HepG2 (cell line): ENCODE measurements around the gene STX5. TPM values are rescaled to one million over a fixed set of nuclear protein-coding genes. Genes with fewer than 3 reads are reported as not detected.

Experiments
- CEBPG ChIP-seq: IDR thresholded peaks from 2 replicates; pipeline ENCODE4 v1.6.1; 2016
- GFI1 ChIP-seq: sonication (generic); formaldehyde crosslinking; IDR thresholded peaks from 2 replicates; pipeline ENCODE4 v1.5.0; 2020; ENCODE audit warnings: missing genetic modification reagents, mild to moderate bottlenecking, borderline replicate concordance
- HMG20B ChIP-seq: conservative IDR thresholded peaks from 2 replicates; pipeline ENCODE4 v1.6.1; 2016; ENCODE audit warnings: missing genetic modification reagents, missing compliant biosample characterization
- HNRNPL ChIP-seq: fragments of 200-400 bp; formaldehyde crosslinking; IDR thresholded peaks from 2 replicates; pipeline ENCODE4 v1.6.1; 2017; ENCODE audit warnings: mild to moderate bottlenecking, low read depth, low read length
- KDM1A ChIP-seq: IDR thresholded peaks from 2 replicates; pipeline ENCODE4 v1.6.1; 2016; ENCODE audit warnings: missing compliant biosample characterization
- MLXIP ChIP-seq: sonication (generic); formaldehyde crosslinking; IDR thresholded peaks from 2 replicates; pipeline ENCODE4 v1.9.0; 2021; ENCODE audit warnings: missing genetic modification reagents, borderline replicate concordance
- NR2C2 ChIP-seq: sonication (generic); formaldehyde crosslinking; IDR thresholded peaks from 2 replicates; pipeline ENCODE4 v1.4.0; 2020; ENCODE audit warnings: missing genetic modification reagents, mild to moderate bottlenecking, moderate library complexity, borderline replicate concordance
- PHF8 ChIP-seq: sonication (generic); formaldehyde crosslinking; IDR thresholded peaks from 2 replicates; pipeline ENCODE4 v1.5.0; 2020; ENCODE audit warnings: missing genetic modification reagents
- POGZ ChIP-seq: sonication (generic); formaldehyde crosslinking; IDR thresholded peaks from 2 replicates; pipeline ENCODE4 v1.4.0; 2020; ENCODE audit warnings: mild to moderate bottlenecking, missing genetic modification reagents
- TRIM24 ChIP-seq: sonication (generic); formaldehyde crosslinking; IDR thresholded peaks from 2 replicates; pipeline ENCODE4 v1.8.0; 2022; ENCODE audit warnings: mild to moderate bottlenecking, missing genetic modification reagents
- XRCC5 ChIP-seq: fragments of 200-400 bp; formaldehyde crosslinking; optimal IDR thresholded peaks from 2 replicates; pipeline ENCODE3; 2017; ENCODE audit warnings: mild to moderate bottlenecking, low read length
- ZBTB1 ChIP-seq: sonication (generic); formaldehyde crosslinking; IDR thresholded peaks from 2 replicates; pipeline ENCODE4 v1.4.0; 2020; ENCODE audit warnings: missing genetic modification reagents, borderline replicate concordance
- ZFP91 ChIP-seq: sonication (generic); formaldehyde crosslinking; IDR thresholded peaks from 2 replicates; pipeline ENCODE4 v1.9.0; 2022; ENCODE audit warnings: missing genetic modification reagents, mild to moderate bottlenecking, borderline replicate concordance
- ZNF232 ChIP-seq: sonication (generic); formaldehyde crosslinking; IDR thresholded peaks from 2 replicates; pipeline ENCODE4 v1.4.0; 2020; ENCODE audit warnings: missing genetic modification reagents, borderline replicate concordance
- ZNF253 ChIP-seq: sonication (generic); formaldehyde crosslinking; IDR thresholded peaks from 2 replicates; pipeline ENCODE4 v1.8.0; 2022; ENCODE audit warnings: mild to moderate bottlenecking, missing genetic modification reagents, borderline replicate concordance
- ZNF30 ChIP-seq: sonication (generic); formaldehyde crosslinking; IDR thresholded peaks from 2 replicates; pipeline ENCODE4 v1.5.0; 2020; ENCODE audit warnings: mild to moderate bottlenecking, missing genetic modification reagents
- ZNF598 ChIP-seq: sonication (generic); formaldehyde crosslinking; IDR thresholded peaks from 2 replicates; pipeline ENCODE4 v1.5.1; 2020; ENCODE audit warnings: mild to moderate bottlenecking, missing genetic modification reagents, borderline replicate concordance
- ZNF761 ChIP-seq: sonication (generic); formaldehyde crosslinking; conservative IDR thresholded peaks from 2 replicates; pipeline ENCODE4 v1.4.0; 2020; ENCODE audit warnings: mild to moderate bottlenecking, missing genetic modification reagents
- ZNF850 ChIP-seq: sonication (generic); formaldehyde crosslinking; conservative IDR thresholded peaks from 2 replicates; pipeline ENCODE4 v1.9.0; 2021; ENCODE audit warnings: mild to moderate bottlenecking, missing genetic modification reagents
- polyA plus RNA-seq, 8 experiments: library from polyadenylated mRNA; depleted of rRNA in 3 of 8; stranded (reverse) in 7 of 8; unstranded in 1 of 8; fragments of >200 nt; fragmentation: Illumina TruSeq in 4 of 8; extraction: Trizol in 4 of 8; gene quantifications; 2 replicates each; pipeline versions ENCODE4 v1.2.1 to v1.2.3, GENCODE V29; 2011 to 2016; ENCODE audit warnings: low read depth in 4 of 8, missing spikeins in 1 of 8, mixed read lengths in 1 of 8; ENCODE audit not compliant: insufficient read depth in 1 of 8
- total RNA-seq, 5 experiments: library from RNA; depleted of rRNA; stranded (reverse); fragments of >200 nt; fragmentation: Illumina TruSeq; extraction: Trizol; gene quantifications; 2 replicates each; pipeline ENCODE4 v1.2.3, GENCODE V29; 2016; ENCODE audit warnings: low read depth in 1 of 5
- TF ChIP-seq, protein P1 (sequence below): sonication (generic); formaldehyde crosslinking; IDR thresholded peaks from 2 replicates; pipeline ENCODE4 v1.4.0; 2020; ENCODE audit warnings: mild to moderate bottlenecking, missing genetic modification reagents, borderline replicate concordance

Gene STX5
- total and polyA plus RNA-seq, 2 of the 13 experiments (the other 11 are each of a cell fraction or from before 2014, with no cell fraction given) = 26.9 to 30.0 TPM

GRCh38 chr11:62841361-62842170 is 9.7 kb upstream of the STX5 start (continued):
- TF ChIP-seq NR2C2 (CRISPR knock-in tag) (peak; percentile 69; the same call in 1 of the 2 replicates), POGZ (no peak), CEBPG (CRISPR knock-in tag) (peak; percentile 77), ZNF850 (no peak), ZNF30 (CRISPR knock-in tag) (no peak), ZFP91 (no peak; the same call in 1 of the 2 replicates), KDM1A (CRISPR knock-in tag) (no peak), ZBTB1 (CRISPR knock-in tag) (no peak; the same call in 1 of the 2 replicates), ZNF598 (CRISPR knock-in tag) (no peak), HNRNPL (no peak), XRCC5 (no peak), ZNF761 (CRISPR knock-in tag) (0 out of 2 replicates have a peak, but pooled peaks have one; percentile 34), HMG20B (CRISPR knock-in tag) (peak; percentile 93), ZNF253 (CRISPR knock-in tag) (no peak), PHF8 (peak; percentile 58), GFI1 (CRISPR knock-in tag) (peak; percentile 50; the same call in 1 of the 2 replicates), TRIM24 (CRISPR knock-in tag) (no peak), MLXIP (CRISPR knock-in tag) (peak; percentile 89; the same call in 1 of the 2 replicates), ZNF232 (peak; percentile 93)
- TF ChIP-seq, protein P1, sequence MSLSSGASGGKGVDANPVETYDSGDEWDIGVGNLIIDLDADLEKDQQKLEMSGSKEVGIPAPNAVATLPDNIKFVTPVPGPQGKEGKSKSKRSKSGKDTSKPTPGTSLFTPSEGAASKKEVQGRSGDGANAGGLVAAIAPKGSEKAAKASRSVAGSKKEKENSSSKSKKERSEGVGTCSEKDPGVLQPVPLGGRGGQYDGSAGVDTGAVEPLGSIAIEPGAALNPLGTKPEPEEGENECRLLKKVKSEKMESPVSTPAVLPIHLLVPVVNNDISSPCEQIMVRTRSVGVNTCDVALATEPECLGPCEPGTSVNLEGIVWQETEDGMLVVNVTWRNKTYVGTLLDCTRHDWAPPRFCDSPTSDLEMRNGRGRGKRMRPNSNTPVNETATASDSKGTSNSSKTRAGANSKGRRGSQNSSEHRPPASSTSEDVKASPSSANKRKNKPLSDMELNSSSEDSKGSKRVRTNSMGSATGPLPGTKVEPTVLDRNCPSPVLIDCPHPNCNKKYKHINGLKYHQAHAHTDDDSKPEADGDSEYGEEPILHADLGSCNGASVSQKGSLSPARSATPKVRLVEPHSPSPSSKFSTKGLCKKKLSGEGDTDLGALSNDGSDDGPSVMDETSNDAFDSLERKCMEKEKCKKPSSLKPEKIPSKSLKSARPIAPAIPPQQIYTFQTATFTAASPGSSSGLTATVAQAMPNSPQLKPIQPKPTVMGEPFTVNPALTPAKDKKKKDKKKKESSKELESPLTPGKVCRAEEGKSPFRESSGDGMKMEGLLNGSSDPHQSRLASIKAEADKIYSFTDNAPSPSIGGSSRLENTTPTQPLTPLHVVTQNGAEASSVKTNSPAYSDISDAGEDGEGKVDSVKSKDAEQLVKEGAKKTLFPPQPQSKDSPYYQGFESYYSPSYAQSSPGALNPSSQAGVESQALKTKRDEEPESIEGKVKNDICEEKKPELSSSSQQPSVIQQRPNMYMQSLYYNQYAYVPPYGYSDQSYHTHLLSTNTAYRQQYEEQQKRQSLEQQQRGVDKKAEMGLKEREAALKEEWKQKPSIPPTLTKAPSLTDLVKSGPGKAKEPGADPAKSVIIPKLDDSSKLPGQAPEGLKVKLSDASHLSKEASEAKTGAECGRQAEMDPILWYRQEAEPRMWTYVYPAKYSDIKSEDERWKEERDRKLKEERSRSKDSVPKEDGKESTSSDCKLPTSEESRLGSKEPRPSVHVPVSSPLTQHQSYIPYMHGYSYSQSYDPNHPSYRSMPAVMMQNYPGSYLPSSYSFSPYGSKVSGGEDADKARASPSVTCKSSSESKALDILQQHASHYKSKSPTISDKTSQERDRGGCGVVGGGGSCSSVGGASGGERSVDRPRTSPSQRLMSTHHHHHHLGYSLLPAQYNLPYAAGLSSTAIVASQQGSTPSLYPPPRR (CRISPR knock-in tag) = peak; percentile 81; the same call in 1 of the 2 replicates
